ENCODE results near the gene FAM24A. TPM values are rescaled to one million over a fixed set of nuclear protein-coding genes. Genes with fewer than 3 reads are reported as not detected.

The FAM24A gene
- polyA plus RNA-seq, 1 donor (not counting 4 experiments of a cell fraction or from before 2014, with no cell fraction given): not detected

GRCh38 chr10:122939133-122939855 lies 28.9 kb downstream of the FAM24A start:
- no peaks in the 10 kb centered on the region for H3K4me1 ChIP-seq (ENCODE audit: control insufficient read depth, extremely low read depth, insufficient read depth, low read length)
- H4K20me1 ChIP-seq (ENCODE audit: control insufficient read depth, extremely low read depth, insufficient read depth, low read length): no peaks in the 10 kb centered on the region
- DNase-seq (ENCODE audit: low read depth, low spot score) (no peak), FAIRE-seq (no peak)
- H3K9me1 ChIP-seq (ENCODE audit: control insufficient read depth, extremely low read depth, insufficient read depth, low read length): no peaks in the 10 kb centered on the region
- no peak overlapping the region for H3K4me3 ChIP-seq (ENCODE audit: control insufficient read depth in 2 of 3, extremely low read depth in 1 of 3, insufficient read depth in 2 of 3, low read depth in 1 of 3, low read length in 3 of 3)
- H3K79me2 ChIP-seq (ENCODE audit: control insufficient read depth, insufficient read depth, low read length): peaks cover 3% of the 10 kb centered on the region
- dilution Hi-C loops (cut with MboI; ENCODE audit: extremely low pct_ligation_motif_present, low sequenced_read_pairs): no loop called here
- H3K27ac ChIP-seq (ENCODE audit: control insufficient read depth, insufficient read depth, low read length): no peak overlapping the region
- H3K4me2 ChIP-seq (ENCODE audit: control insufficient read depth, extremely low read depth, insufficient read depth, low read depth, low read length): no peak overlapping the region
- peaks cover 0 to 6% of the 10 kb centered on the region in 2 experiments for H3K36me3 ChIP-seq (ENCODE audit: control insufficient read depth in 2 of 2, extremely low read depth in 1 of 2, insufficient read depth in 2 of 2, low read length in 2 of 2)
- no peaks in the 10 kb centered on the region for H3K27me3 ChIP-seq (ENCODE audit: control insufficient read depth, extremely low read depth, insufficient read depth, low read length)
- TF ChIP-seq, protein P1, sequence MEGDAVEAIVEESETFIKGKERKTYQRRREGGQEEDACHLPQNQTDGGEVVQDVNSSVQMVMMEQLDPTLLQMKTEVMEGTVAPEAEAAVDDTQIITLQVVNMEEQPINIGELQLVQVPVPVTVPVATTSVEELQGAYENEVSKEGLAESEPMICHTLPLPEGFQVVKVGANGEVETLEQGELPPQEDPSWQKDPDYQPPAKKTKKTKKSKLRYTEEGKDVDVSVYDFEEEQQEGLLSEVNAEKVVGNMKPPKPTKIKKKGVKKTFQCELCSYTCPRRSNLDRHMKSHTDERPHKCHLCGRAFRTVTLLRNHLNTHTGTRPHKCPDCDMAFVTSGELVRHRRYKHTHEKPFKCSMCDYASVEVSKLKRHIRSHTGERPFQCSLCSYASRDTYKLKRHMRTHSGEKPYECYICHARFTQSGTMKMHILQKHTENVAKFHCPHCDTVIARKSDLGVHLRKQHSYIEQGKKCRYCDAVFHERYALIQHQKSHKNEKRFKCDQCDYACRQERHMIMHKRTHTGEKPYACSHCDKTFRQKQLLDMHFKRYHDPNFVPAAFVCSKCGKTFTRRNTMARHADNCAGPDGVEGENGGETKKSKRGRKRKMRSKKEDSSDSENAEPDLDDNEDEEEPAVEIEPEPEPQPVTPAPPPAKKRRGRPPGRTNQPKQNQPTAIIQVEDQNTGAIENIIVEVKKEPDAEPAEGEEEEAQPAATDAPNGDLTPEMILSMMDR (optimal IDR thresholded peaks at IDR 0.05 in 1 of 3, IDR thresholded peaks at IDR 0.05 in 1 of 3, conservative IDR thresholded peaks at IDR 0.05 in 1 of 3; ENCODE audit: extremely low read depth in 1 of 3, insufficient read depth in 2 of 3, low read length in 3 of 3): no peak
- TF ChIP-seq EZH2 (IDR thresholded peaks at IDR 0.05; ENCODE audit: low read length): no peak
- no peaks in the 10 kb centered on the region for H3K9me3 ChIP-seq (ENCODE audit: control insufficient read depth, low read depth, low read length)
- no peak overlapping the region for H3K9ac ChIP-seq (ENCODE audit: control insufficient read depth, extremely low read depth, insufficient read depth, low read length)
- no peak overlapping the region for H2AFZ ChIP-seq (ENCODE audit: control insufficient read depth, low read length)

DNA sequence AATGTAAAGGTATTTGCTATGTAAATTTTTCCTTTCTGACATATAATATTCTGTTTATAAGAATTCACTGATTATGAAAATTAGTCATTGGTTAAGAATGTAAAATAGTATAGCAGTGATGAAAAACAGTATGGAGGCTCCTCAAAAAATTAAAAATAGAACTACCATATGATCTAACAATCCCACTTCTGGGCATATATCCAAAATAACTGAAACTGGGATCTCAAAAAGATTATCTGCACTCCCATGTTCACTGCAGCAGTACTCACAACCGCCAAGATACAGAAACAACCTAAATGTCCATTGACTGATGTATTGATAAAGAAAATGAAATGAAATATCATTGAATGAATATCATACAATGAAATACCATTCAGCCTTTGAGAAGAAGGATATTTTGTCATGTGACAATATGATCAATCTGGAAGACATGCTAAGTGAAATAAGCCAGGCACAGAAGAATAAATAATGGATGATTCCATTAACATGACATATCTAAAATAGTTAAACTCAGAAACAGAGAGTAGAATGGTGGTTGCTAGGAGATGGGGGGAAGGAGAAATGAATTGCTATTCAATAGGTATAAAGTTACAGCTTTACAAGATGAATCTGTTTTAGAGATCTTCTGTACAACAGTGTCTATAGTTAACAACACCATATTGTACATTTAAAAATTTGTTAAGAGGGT lies 29.6 kb downstream of the FAM24A start:
- Histone ChIP-seq H3K4me1 (ENCODE audit: control insufficient read depth, extremely low read depth, insufficient read depth, low read length) (no peaks in the 10 kb centered on the region), H3K27me3 (ENCODE audit: control insufficient read depth, extremely low read depth, insufficient read depth, low read length) (no peaks in the 10 kb centered on the region), H3K4me3 (ENCODE audit: control insufficient read depth in 2 of 3, extremely low read depth in 1 of 3, insufficient read depth in 2 of 3, low read depth in 1 of 3, low read length in 3 of 3) (no peak overlapping the region), H3K9me3 (ENCODE audit: control insufficient read depth, low read depth, low read length) (no peaks in the 10 kb centered on the region), H3K27ac (ENCODE audit: control insufficient read depth, insufficient read depth, low read length) (no peak overlapping the region), H3K79me2 (ENCODE audit: control insufficient read depth, insufficient read depth, low read length) (peaks cover 3% of the 10 kb centered on the region), H3K4me2 (ENCODE audit: control insufficient read depth, extremely low read depth, insufficient read depth, low read depth, low read length) (no peak overlapping the region), H4K20me1 (ENCODE audit: control insufficient read depth, extremely low read depth, insufficient read depth, low read length) (no peaks in the 10 kb centered on the region), H2AFZ (ENCODE audit: control insufficient read depth, low read length) (no peak overlapping the region), H3K9ac (ENCODE audit: control insufficient read depth, extremely low read depth, insufficient read depth, low read length) (no peak overlapping the region), H3K36me3 (ENCODE audit: control insufficient read depth in 2 of 2, extremely low read depth in 1 of 2, insufficient read depth in 2 of 2, low read length in 2 of 2) (peaks cover 0 to 6% of the 10 kb centered on the region in 2 experiments), H3K9me1 (ENCODE audit: control insufficient read depth, extremely low read depth, insufficient read depth, low read length) (no peaks in the 10 kb centered on the region)
- DNase-seq (ENCODE audit: low read depth, low spot score) (no peak), FAIRE-seq (no peak)
- dilution Hi-C loops (cut with MboI; ENCODE audit: extremely low pct_ligation_motif_present, low sequenced_read_pairs): no loop called here
- no peak for TF ChIP-seq EZH2 (IDR thresholded peaks at IDR 0.05; ENCODE audit: low read length)
- TF ChIP-seq, protein P1 (optimal IDR thresholded peaks at IDR 0.05 in 1 of 3, IDR thresholded peaks at IDR 0.05 in 1 of 3, conservative IDR thresholded peaks at IDR 0.05 in 1 of 3; ENCODE audit: extremely low read depth in 1 of 3, insufficient read depth in 2 of 3, low read length in 3 of 3): no peak
